Duodenal mucosa (tissue), 2 donors: Measurements from ENCODE around the gene GPR119.
"Not testable (repeated sequence)": the region's sequence is repeated elsewhere in the genome, so short reads cannot be mapped to it uniquely, and the experiment has no call there.

Experiments
- H3K27ac ChIP-seq: one replicate; pipeline ENCODE4 v1.7.0; 2013; ENCODE audit warnings: low read depth, low read length
- H3K27me3 ChIP-seq, 2 donors: one replicate each; pipeline ENCODE4 v1.7.0; 2013; ENCODE audit warnings: low read length in 2 of 2, control low read depth in 1 of 2; ENCODE audit not compliant: insufficient read depth in 2 of 2, control insufficient read depth in 1 of 2
- H3K36me3 ChIP-seq, 2 donors: one replicate each; pipeline ENCODE4 v1.7.0; 2013; ENCODE audit warnings: low read length in 2 of 2, control low read depth in 1 of 2; ENCODE audit not compliant: insufficient read depth in 2 of 2, control insufficient read depth in 1 of 2
- H3K4me1 ChIP-seq, 2 donors: one replicate each; pipeline ENCODE4 v1.7.0; 2013; ENCODE audit warnings: low read length in 2 of 2, control low read depth in 1 of 2; ENCODE audit not compliant: insufficient read depth in 2 of 2, control insufficient read depth in 1 of 2
- H3K4me3 ChIP-seq, 2 donors: one replicate each; pipeline ENCODE4 v1.7.0; 2013; ENCODE audit warnings: low read length in 2 of 2, low read depth in 1 of 2
- H3K9ac ChIP-seq, 2 donors: one replicate each; pipeline ENCODE4 v1.7.0; 2013; ENCODE audit warnings: low read length in 2 of 2, low read depth in 1 of 2
- H3K9me3 ChIP-seq, 2 donors: one replicate each; pipeline ENCODE4 v1.7.0; 2013; ENCODE audit warnings: low read length in 2 of 2, control low read depth in 1 of 2; ENCODE audit not compliant: control insufficient read depth in 1 of 2

GPR119 gene

DNA sequence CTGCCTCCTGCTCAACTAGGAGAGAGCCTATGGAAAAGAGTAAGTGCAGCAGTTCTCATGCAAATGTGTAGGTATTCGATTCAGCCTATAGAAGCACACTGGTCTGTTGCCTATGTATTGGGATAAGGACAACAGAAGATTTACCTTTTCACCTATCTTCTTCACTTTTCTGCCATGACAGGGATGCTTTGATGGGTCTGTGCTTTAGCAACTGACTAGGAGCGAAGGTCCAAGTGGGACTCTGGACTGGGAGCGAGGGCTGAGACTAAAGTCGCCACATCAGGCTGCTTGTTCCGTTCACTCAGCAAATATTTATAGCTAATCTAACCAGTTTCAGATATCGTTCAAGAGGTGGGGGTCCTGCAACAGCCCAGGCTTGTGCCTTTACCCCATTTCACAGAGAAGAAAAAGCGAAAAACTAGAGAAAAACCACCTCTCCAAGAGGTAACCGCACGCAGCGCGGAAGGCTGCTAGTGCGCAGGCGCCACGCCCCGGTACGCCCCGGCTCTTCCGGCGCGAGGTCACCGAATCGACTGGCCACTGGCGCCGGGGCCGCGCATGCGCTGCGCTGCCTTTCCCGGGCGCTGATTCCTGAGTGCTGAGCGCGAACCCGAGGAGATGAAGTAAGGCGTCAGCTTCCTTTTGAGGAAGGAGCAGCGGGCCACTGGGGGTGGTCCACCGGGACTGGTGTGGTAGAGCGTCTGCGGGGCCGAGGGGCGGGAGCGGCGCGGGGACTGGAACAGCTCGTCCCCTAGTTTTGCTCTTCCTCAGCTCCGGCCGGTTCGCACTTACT lies 16.1 kb upstream of the GPR119 start, which contains the start of gene RBMX2:
Gene RBMX2 (plus strand): TSS at position 573 of the 793 bp plus-strand sequence. CDS start 46 bp downstream, at position 619.
- peak within 1 kb of the TSS; percentile 20 for H3K27ac ChIP-seq
- H3K4me3 ChIP-seq, result peak within 1 kb of the TSS; percentile 87 to 91
- peak within 1 kb of the TSS; percentile 76 to 78 for H3K9ac ChIP-seq
- H3K36me3 ChIP-seq, result peaks cover 0 to 8% of the 10 kb centered on the region in 2 donors
- peaks cover 5 to 12% of the 10 kb centered on the region in 2 donors for H3K4me1 ChIP-seq
- no peaks in the 10 kb centered on the region for H3K9me3 ChIP-seq
- H3K27me3 ChIP-seq, result peaks cover 0 to 4% of the 10 kb centered on the region in 2 donors

DNA sequence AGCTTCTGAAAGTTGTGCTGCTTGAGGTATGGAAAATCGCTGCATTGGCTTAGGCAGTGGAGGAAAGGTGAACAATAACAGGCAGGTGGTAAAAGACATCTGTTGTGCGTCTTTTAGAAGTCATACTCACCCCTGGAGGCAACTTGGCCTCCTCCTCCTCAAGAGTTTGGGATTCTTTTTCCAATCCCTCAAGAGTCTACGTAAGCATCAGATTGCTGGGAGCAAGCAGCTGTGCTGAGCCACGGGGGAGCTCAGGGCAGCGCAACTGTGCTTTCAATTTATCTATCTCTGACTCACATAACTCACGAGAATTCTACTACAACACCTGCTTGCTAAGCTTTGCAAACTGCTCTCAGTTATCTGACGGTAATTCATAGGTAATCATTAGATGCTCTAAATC lies 9.9 kb upstream of the GPR119 start:
- H3K27ac ChIP-seq, result no peak overlapping the region
- no peaks in the 10 kb centered on the region for H3K36me3 ChIP-seq
- H3K4me3 ChIP-seq, result no peak overlapping the region
- no peak overlapping the region for H3K9ac ChIP-seq
- no peaks in the 10 kb centered on the region for H3K4me1 ChIP-seq
- peaks cover 4% of the 10 kb centered on the region in 2 donors for H3K27me3 ChIP-seq
- H3K9me3 ChIP-seq, result no peaks in the 10 kb centered on the region

DNA sequence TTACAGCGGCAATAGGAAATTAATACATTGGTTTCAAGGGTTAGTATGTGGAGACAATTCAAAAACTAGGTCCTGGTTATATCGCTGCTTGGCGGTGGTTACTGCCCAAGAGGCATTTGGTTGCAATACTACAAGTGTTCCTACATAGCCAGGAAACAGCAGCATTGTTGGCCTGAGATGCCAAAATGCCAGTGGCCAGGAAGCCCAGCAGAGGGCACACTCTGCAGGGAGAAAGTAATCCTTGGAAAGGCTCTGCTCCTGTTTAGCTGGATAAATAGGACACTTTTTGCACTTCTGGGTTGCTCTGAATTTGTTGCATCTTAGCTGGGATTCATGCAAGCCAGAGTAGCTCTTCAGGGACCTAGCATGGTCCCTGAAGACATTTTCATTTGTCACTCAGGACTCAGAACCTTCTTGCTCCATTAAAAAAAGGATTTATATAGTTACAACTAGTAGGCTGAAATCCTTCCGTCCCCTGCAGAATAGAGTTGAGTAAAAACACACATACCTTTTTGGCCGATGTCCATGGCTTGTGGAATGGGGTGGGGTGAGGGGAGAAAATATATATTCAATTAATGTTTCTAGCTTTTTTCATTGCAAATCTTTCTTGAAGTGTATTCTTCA lies 8.1 kb upstream of the GPR119 start:
- Histone ChIP-seq H3K9ac (no peak overlapping the region), H3K36me3 (no peaks in the 10 kb centered on the region), H3K27me3 (peaks cover 4% of the 10 kb centered on the region in 2 donors), H3K4me3 (no peak overlapping the region), H3K4me1 (no peaks in the 10 kb centered on the region), H3K27ac (no peak overlapping the region), H3K9me3 (no peaks in the 10 kb centered on the region)

DNA sequence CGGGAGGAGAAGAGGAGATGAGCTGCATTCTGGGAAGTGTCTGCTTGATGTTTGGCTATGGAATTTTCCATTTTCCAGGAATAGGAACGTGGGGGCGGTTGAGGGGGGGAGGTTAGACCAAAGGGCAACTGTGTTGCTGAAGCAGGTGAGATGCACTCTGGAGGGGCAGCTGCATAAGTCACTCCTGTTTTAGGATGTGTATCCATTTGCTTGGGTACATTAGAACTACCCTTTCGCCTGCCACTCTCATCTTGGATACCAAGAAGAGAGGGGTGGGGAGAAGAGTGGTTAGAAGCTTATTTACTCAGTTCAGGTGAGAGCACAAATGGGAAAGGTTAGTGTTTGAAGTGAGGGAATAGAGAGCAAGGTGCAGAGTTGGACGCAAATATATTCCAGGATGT lies 934 bp upstream of the GPR119 start:
- Histone ChIP-seq H3K9me3 (no peaks in the 10 kb centered on the region), H3K27ac (no peak overlapping the region), H3K9ac (no peak overlapping the region), H3K27me3 (no peaks in the 10 kb centered on the region), H3K4me3 (no peak overlapping the region), H3K36me3 (no peaks in the 10 kb centered on the region), H3K4me1 (no peaks in the 10 kb centered on the region)

DNA sequence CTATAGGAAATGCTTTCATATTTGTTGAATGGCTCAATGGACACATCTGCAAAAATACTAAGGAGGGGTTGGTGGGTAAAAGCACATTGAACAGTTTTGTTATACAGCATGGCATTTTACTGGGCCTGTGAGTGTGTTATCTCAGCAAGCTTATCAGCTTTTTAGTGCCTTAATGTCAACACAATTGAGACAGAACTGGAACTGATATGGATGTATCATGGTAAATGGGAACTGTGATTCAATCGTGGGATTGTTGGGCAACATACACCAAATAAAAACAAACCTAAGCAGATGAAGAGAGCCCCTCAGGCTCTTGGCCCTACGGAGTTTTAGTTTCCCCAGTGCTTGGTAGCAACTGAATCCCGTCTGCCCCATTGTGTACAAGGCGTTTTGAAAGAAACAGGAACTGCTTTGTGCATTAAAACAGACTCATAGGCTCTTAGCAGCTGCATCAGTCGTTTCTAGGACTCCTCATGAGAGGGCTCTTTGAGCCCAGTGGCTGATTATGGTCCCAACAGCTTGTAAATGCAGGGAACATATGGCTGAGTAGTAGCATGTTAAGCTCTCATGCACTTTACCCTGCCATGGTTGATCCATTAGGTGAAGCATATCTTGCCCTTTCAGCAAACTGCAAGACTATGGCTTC lies 7.3 kb downstream of the GPR119 start:
- Histone ChIP-seq H3K36me3 (no peaks in the 10 kb centered on the region), H3K9me3 (no peaks in the 10 kb centered on the region), H3K27me3 (no peaks in the 10 kb centered on the region), H3K4me3 (no peak overlapping the region), H3K9ac (no peak overlapping the region), H3K27ac (no peak overlapping the region), H3K4me1 (no peaks in the 10 kb centered on the region)

DNA sequence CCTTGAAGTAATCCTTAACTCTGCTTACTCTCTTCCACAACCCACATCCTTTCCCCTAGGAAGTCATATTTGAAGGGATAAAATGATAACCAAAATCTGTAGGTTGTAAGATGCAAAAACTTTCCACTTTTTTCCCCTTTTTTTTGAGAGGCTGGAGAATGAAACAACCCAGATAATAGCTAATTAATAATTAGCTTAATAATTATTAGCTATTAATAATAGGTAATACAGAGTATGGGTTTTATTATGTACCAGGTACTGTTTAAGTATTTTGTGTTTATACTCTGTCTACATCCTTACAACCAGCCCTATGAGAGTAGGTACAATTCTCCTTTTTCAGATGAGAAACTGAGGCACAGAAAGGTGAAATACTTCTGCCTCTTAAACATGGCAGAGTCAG lies 9.4 kb downstream of the GPR119 start:
- H3K4me1 ChIP-seq, result no peaks in the 10 kb centered on the region
- H3K36me3 ChIP-seq, result no peaks in the 10 kb centered on the region
- H3K27me3 ChIP-seq, result no peaks in the 10 kb centered on the region
- no peak overlapping the region for H3K9ac ChIP-seq
- no peak overlapping the region for H3K27ac ChIP-seq
- H3K4me3 ChIP-seq, result no peak overlapping the region
- H3K9me3 ChIP-seq, result no peaks in the 10 kb centered on the region

DNA sequence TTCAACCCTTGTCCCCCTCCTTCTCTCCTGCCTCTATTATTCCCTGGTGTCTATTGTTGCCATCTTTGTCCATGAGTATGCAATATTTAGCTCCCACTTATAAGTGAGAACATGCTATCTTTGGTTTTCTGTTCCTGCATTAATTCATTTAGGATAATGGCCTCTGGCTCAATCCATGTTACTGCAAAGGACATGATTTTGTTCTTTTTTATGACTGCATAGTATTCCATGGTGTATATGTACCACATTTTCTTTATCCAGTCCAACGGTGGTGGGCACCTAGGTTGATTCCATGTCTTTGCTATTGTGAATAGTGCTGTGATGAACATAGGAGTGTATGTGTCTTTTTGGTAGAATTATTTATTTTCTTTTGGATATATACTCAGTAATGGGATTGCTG lies 33.4 kb downstream of the GPR119 start:
- not testable (repeated sequence) for H3K4me1 ChIP-seq, H3K27me3 ChIP-seq, H3K9me3 ChIP-seq, H3K4me3 ChIP-seq, H3K36me3 ChIP-seq, H3K27ac ChIP-seq, H3K9ac ChIP-seq

DNA sequence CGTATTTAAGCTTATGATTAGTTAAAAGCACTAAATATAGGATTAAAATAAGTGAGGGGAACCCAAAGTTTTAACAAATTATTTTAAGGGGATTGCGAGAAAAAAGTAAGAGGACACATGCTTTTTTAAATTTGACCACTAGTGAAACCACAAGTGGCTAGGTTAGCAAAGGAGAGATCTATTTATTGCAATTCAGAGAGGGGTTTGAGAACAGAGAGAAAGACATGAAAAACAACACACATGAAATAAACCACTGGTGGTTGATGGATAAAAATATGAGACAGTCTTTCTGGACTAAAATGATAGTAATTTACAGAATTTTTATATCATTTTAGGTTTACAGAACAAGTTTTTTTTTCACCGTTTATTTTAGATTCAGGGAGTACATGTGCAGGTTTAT lies 33.9 kb downstream of the GPR119 start:
- no peaks in the 10 kb centered on the region for H3K27me3 ChIP-seq
- H3K4me1 ChIP-seq, result no peaks in the 10 kb centered on the region
- no peak overlapping the region for H3K9ac ChIP-seq
- H3K4me3 ChIP-seq, result no peak overlapping the region
- peaks cover 0 to 5% of the 10 kb centered on the region in 2 donors for H3K36me3 ChIP-seq
- no peak overlapping the region for H3K27ac ChIP-seq
- H3K9me3 ChIP-seq, result no peaks in the 10 kb centered on the region

DNA sequence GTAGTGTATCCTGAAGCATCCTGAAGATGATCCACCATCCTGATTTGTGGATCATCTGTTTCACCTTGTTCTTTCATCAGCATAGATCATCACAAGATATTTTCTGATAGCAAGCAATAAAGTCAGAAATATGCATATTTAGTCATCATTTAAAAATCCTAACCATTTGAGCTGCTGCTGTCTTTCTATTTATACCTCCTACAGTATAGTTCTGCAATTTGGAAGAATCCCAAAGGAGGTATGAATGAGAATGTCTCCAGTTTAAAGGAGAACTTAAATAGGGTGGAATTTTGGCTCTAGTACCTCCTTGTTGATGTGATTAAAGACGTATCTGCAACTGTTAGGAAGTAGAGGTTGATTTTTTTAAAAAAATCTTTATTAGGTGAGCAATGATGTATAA lies 38.2 kb downstream of the GPR119 start:
- H3K27me3 ChIP-seq, result no peaks in the 10 kb centered on the region
- no peak overlapping the region for H3K9ac ChIP-seq
- no peaks in the 10 kb centered on the region for H3K9me3 ChIP-seq
- H3K4me3 ChIP-seq, result no peak overlapping the region
- peaks cover 0 to 5% of the 10 kb centered on the region in 2 donors for H3K36me3 ChIP-seq
- no peak overlapping the region for H3K27ac ChIP-seq
- H3K4me1 ChIP-seq, result no peaks in the 10 kb centered on the region

DNA sequence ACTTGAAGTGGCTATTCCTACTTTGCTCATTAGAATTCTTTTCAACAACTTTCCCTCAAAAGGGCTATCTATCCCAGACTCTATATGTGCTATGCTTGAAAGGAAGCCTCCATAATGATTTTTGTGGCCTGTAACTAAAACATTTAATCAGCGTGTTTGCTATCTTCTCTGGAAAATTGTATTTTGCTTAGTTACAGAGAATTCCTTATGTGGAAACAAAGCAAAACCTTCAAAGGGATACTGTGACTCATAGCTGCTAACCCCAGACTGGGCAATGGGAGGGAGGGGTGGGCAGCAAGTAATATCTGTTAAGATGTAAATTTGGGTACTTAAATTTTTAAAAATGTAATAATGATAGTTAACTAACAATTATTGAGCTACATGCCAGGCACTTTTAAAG lies 42.1 kb downstream of the GPR119 start:
- no peak overlapping the region for H3K9ac ChIP-seq
- H3K4me1 ChIP-seq, result no peaks in the 10 kb centered on the region
- no peak overlapping the region for H3K4me3 ChIP-seq
- no peaks in the 10 kb centered on the region for H3K27me3 ChIP-seq
- no peaks in the 10 kb centered on the region for H3K36me3 ChIP-seq
- no peak overlapping the region for H3K27ac ChIP-seq
- H3K9me3 ChIP-seq, result no peaks in the 10 kb centered on the region
